Stimulated activated CD4-positive, alpha-beta T cell treated with anti-CD3 and anti-CD28 coated beads, TNF-alpha, amount 100 ng/mL, for 1 hour (primary cell): ENCODE results near the gene MAGED1.

Experiments
- DNase-seq, 3 donors: peaks; one replicate each; pipeline ENCODE4 v3.0.0-alpha.2; 2020; ENCODE audit warnings: low read depth in 3 of 3, low spot score in 1 of 3

Gene MAGED1, protein sequence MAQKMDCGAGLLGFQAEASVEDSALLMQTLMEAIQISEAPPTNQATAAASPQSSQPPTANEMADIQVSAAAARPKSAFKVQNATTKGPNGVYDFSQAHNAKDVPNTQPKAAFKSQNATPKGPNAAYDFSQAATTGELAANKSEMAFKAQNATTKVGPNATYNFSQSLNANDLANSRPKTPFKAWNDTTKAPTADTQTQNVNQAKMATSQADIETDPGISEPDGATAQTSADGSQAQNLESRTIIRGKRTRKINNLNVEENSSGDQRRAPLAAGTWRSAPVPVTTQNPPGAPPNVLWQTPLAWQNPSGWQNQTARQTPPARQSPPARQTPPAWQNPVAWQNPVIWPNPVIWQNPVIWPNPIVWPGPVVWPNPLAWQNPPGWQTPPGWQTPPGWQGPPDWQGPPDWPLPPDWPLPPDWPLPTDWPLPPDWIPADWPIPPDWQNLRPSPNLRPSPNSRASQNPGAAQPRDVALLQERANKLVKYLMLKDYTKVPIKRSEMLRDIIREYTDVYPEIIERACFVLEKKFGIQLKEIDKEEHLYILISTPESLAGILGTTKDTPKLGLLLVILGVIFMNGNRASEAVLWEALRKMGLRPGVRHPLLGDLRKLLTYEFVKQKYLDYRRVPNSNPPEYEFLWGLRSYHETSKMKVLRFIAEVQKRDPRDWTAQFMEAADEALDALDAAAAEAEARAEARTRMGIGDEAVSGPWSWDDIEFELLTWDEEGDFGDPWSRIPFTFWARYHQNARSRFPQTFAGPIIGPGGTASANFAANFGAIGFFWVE

GRCh38 chrX:51892921-51893745 lies at the start of gene MAGED1:
Gene MAGED1 (plus strand): TSS chrX:51893623. CDS start chrX:51894305, 682 bp downstream.
- peak; percentile 44 to 59 (median 54) for DNase-seq

- DNase-seq = no peak
These were observed 46.0 kb upstream of the MAGED1 start for GRCh38 chrX:51847463-51847862.

DNA sequence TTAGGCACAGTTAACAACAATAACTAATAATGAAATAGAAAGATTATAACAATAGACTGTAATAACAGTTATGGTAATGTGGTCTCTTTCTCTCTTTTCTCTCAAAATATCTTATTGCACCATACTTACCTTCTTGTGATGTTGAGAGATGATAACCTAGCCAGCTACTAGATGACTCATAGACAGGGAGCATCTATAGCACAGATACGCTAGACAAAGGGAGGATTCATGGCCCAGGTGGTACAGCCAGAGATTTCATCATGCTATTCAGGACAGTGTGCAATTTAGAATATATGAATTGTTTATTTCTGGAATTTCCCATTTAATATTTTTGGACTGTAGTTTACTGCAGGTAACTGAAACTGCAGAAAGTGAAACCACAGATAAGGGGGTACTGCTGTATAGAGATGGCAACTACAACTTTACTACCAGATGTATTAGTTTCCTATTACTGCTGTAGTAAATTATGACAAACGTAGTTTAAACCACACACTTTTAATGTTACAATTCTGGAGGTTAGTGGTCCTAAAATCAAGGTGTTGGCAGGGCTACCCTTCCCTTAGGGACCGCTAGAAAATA lies 41.8 kb upstream of the MAGED1 start:
- DNase-seq = no peak

DNA sequence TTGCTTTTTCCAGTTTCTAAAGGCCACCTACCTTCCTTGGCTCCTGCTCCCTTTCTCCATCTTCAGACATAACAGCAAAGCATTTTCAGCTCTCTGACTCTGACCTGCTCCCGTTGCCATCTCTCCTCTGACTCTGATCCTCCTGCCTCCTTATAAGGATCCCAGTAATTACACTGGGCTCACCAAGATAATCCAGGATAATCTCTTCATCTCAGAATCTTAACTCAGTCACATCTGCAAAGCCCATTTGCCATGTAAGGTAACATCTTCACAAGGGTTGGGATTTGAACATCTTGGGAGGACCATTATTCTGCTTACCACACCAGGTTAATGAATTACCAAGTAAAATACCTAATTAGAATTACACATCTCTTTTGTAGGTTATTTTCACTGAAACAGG lies 41.3 kb upstream of the MAGED1 start:
- no peak for DNase-seq

- no peak for DNase-seq
These were observed 40.8 kb upstream of the MAGED1 start for GRCh38 chrX:51852621-51853020.

GRCh38 chrX:51853251-51853650 lies 40.2 kb upstream of the MAGED1 start:
- no peak for DNase-seq

- no peak for DNase-seq
These were observed 37.7 kb upstream of the MAGED1 start for GRCh38 chrX:51855698-51856097.

DNA sequence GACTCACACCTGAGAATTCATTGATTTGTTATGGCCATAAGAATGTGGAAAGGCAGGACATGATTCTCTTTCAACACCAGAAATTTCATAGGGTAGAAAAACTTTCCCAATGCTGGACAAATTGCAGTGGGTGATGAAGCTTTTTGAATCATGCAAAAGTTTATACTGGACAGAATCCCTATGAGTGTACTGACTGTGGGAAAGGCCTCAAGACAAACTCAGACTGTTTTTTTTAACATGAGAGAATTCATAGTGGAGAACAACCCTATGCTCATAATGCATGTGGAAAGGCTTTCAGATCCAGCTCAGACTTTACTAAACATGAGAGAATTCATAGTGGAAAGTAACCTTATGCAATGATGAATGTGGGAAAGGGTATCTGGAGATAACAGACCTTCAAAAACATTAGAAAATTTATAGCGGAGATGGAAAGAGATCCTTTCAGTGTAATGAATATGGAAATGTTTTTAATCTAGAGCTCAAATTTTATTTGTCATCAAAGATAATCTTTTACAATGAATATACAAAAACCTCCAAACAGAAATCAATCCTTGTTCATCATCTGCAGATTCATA lies 36.2 kb upstream of the MAGED1 start:
- DNase-seq = no peak

DNA sequence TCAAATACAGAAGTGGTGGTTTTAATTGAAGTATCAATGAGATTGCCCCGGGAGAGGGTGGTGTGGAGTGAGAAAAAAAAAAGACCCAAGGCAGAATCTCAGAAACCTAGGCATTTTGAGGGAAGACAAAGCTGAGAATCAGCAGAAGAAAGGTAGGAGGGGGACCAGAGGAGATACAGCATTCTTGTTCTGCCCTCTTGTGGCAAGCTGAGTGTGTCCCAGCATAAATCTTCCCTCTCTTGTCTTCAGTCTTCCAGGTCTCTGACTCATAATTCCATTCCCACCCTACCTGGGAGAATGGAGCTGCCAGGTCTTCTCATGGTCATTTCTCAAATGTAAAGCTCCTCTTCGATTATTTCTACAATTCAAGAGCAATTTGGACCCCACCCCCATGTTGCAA lies 32.7 kb upstream of the MAGED1 start:
- DNase-seq = no peak

DNA sequence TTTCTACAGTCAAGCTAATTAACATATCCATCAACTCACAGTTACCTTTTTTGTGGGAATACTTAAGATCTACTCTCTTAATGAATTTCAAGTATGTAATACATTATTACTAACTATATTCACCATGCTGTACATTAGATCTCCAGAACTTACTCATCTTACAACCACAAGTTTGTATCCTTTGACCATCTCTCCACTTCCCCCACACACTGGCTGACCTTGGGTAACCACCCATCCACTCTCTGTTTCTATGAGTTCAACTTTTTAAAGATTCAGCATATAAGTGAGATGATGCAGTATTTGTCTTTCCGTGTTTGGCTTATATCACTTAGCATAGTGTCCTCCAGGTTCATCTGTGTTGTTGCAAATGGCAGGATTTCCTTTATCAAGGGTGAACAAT lies 30.5 kb upstream of the MAGED1 start:
- no peak for DNase-seq

GRCh38 chrX:51866210-51866609 lies 27.2 kb upstream of the MAGED1 start:
- DNase-seq = no peak

- no peak for DNase-seq
These were observed 25.8 kb upstream of the MAGED1 start for GRCh38 chrX:51867626-51868025.

GRCh38 chrX:51870354-51870753 lies 23.1 kb upstream of the MAGED1 start:
- no peak for DNase-seq

- DNase-seq = no peak
These were observed 19.3 kb upstream of the MAGED1 start for GRCh38 chrX:51874123-51874522.

DNA sequence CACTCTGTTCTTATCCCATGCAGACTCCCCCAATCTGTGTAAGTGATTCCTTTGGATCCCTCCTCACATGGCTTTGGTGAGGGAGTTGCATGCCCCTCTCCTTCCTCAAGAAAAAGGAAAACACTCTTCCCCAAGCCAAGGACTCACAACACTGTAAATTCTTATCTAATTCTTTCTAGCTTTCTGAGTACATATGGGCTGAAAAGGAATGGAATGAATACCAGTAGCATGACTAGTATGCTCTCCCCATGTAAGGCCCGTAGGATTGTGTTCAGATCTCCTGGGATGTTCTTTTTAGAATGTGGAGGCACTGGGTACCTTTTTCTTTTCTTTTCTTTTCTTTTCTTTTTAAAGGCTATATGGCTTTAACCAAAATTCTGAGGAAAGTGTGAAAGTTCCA lies 17.0 kb upstream of the MAGED1 start:
- no peak for DNase-seq

GRCh38 chrX:51878056-51878455 lies 15.4 kb upstream of the MAGED1 start:
- no peak for DNase-seq

DNA sequence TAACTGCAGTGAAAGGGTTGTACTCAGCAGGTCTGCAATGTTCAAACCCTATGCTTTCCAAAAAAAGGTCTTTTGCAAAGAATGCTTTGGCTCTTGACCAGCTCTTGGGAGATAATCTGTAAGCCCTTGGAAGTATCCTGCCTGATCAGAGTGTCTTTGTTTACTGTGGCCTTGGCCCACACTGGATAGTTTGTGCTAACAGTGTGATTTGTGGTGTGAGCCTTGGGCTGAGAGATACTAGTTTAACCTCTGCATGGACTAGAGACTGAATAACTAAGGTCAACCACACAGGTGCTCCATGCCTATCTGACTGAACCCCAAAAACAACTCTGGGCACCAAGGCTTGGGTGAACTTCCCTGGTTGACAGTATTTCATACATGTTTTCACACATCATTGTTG lies 3.6 kb upstream of the MAGED1 start:
- DNase-seq = no peak

DNA sequence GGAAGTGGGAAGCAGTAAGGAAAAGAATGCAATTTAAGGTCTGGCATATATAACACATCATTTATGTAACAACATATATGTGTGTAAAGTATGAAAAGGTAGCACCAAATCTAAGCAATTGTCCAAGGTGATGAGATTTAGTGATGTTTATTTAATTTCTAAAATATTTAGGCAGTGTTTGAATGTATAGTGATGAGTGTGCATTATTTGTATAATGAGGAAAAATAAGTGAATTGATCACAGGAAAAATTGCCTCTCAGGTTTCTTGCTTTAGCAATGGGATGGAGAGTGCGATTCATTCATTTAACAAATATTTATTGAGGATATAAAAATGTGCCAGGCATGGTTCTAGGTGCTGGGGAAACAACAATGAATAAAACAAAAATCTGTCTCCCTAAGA lies 2.2 kb upstream of the MAGED1 start:
- DNase-seq = no peak

- no peak for DNase-seq
These were observed 1.4 kb upstream of the MAGED1 start for GRCh38 chrX:51891821-51892551.
